PC-3 (cell line): Measurements from ENCODE around the gene PHAF1. TPM values are rescaled to one million over a fixed set of nuclear protein-coding genes. Genes with fewer than 3 reads are reported as not detected.

Experiments
- ATAC-seq: fragments of 200-7000 bp; cut with Tn5 transposase; 2 replicates; pipeline ENCODE4 v1.9.1; 2020; ENCODE audit warnings: mild to moderate bottlenecking, moderate library complexity
- BruUV-seq: library from RNA; stranded (reverse); fragments of 400-500 nt; replicated peaks from 2 replicates; lab custom pipeline; 2021; lab: Mats Ljungman, UMichigan
- CTCF ChIA-PET: fragments of 300-600 bp; sonication (Branson Sonifier 250); formaldehyde crosslinking; loops from one replicate; lab custom pipeline; 2022; ENCODE audit warnings: antibody characterized with exemption; lab: Charles Lee
- POLR2A ChIA-PET: fragments of 300-600 bp; sonication (Branson Sonifier 250); formaldehyde crosslinking; loops from one replicate; lab custom pipeline; 2022; ENCODE audit warnings: antibody characterized with exemption; ENCODE audit not compliant: unreplicated experiment; lab: Charles Lee
- DNase-seq: peaks from one replicate; pipeline ENCODE4 v3.0.0-alpha.2; 2015
- H2AFZ ChIP-seq: fragments of 300-600 bp; sonication (generic); 2 replicates; pipeline ENCODE4 v1.6.0; 2016; ENCODE audit warnings: antibody characterized with exemption, low read length
- H3F3A ChIP-seq: fragments of 300-600 bp; sonication (generic); one replicate; pipeline ENCODE4 v1.6.0; 2017; ENCODE audit warnings: antibody characterized with exemption, low read length, control low read depth, mild to moderate bottlenecking; ENCODE audit not compliant: unreplicated experiment
- H3K27ac ChIP-seq: fragments of 300-600 bp; sonication (generic); 2 replicates; pipeline ENCODE4 v1.5.1; 2016; ENCODE audit warnings: mild to moderate bottlenecking, low read length
- H3K27me3 ChIP-seq: fragments of 300-600 bp; sonication (generic); 2 replicates; pipeline ENCODE4 v1.6.1; 2016; ENCODE audit warnings: low read length, mixed read lengths
- H3K36me3 ChIP-seq: fragments of 300-600 bp; sonication (generic); 2 replicates; pipeline ENCODE4 v1.6.1; 2016; ENCODE audit warnings: low read depth, mixed run types, low read length, mixed read lengths
- H3K4me1 ChIP-seq: fragments of 300-600 bp; sonication (generic); 2 replicates; pipeline ENCODE4 v1.5.1; 2016; ENCODE audit warnings: low read length; ENCODE audit not compliant: insufficient read depth
- H3K4me2 ChIP-seq: fragments of 300-600 bp; sonication (generic); 2 replicates; pipeline ENCODE4 v1.6.0; 2016; ENCODE audit warnings: low read length
- H3K4me3 ChIP-seq: fragments of 300-600 bp; sonication (generic); 2 replicates; pipeline ENCODE4 v1.5.1; 2016; ENCODE audit warnings: mild to moderate bottlenecking, low read length, mixed read lengths
- H3K79me2 ChIP-seq: fragments of 300-600 bp; sonication (generic); 2 replicates; pipeline ENCODE4 v1.6.1; 2017; ENCODE audit warnings: low read length, mixed read lengths
- H3K9ac ChIP-seq: fragments of 300-600 bp; sonication (generic); 2 replicates; pipeline ENCODE4 v1.6.0; 2016; ENCODE audit warnings: mild to moderate bottlenecking, low read length
- H3K9me2 ChIP-seq: fragments of 300-600 bp; sonication (generic); replicated peaks from 2 replicates; pipeline ENCODE4 v1.6.1; 2016; ENCODE audit warnings: mixed run types, low read length, mixed read lengths
- H3K9me3 ChIP-seq: fragments of 300-600 bp; sonication (generic); 2 replicates; pipeline ENCODE4 v1.6.1; 2016; ENCODE audit warnings: low read length, mixed read lengths
- H4K20me1 ChIP-seq: fragments of 300-600 bp; sonication (generic); 2 replicates; pipeline ENCODE4 v1.6.1; 2016; ENCODE audit warnings: low read length, mixed read lengths
- EZH2 ChIP-seq: fragments of 300-600 bp; sonication (generic); IDR thresholded peaks from one replicate; pipeline ENCODE4 v1.6.1; 2017; ENCODE audit warnings: antibody characterized with exemption, mild to moderate bottlenecking, low read length; ENCODE audit not compliant: unreplicated experiment
- EZH2phosphoT487 ChIP-seq: fragments of 300-600 bp; sonication (generic); IDR thresholded peaks from 2 replicates; pipeline ENCODE4 v1.6.1; 2018; ENCODE audit warnings: mild to moderate bottlenecking, antibody characterized with exemption, low read length, borderline replicate concordance
- intact Hi-C: fragments of 100-400 bp; cut with micrococcal nuclease; formaldehyde crosslinking; loops from 2 replicates; pipeline ENCODE4 v1.9.0; 2023
- total RNA-seq: library from RNA; depleted of rRNA; stranded (reverse); fragments of >200 nt; gene quantifications from 2 replicates; pipeline ENCODE4 v1.2.3, GENCODE V29; 2014
- TF ChIP-seq, protein P1 (sequence below): fragments of 300-600 bp; sonication (generic); conservative IDR thresholded peaks from 2 replicates; pipeline ENCODE4 v1.5.1; 2017; ENCODE audit warnings: antibody characterized with exemption, low read depth, mild to moderate bottlenecking, low read length

PHAF1 gene
- total RNA-seq, 1 experiment from 2014 or later, result 18.8 TPM

DNA sequence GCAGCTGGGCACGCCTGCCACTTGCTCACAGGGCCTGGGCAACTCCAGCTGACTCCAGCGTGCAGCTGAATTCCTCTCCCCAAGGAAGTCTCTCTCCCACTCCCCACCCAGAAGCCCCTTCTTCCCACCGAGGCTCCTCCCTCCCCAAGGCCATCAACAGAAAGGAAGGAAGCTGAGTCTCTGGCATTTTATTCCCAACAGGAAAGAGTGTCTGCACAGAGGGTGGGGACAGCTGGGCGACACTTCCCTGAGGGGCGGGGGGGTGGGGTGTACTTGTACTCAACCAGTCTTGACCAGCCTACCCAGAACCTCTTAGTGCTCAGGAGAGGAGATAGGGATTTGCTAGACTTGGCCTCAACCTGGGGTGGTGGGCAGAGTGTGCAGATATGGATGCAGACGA is 80.3 kb downstream of the PHAF1 start, which contains the start of gene EXOC3L1:
Gene EXOC3L1 (minus strand): TSS at position 96 of the 400 bp plus-strand sequence. CDS start 460 bp downstream, outside the sequence.
- Histone ChIP-seq H3K36me3 (peaks cover 8% of the 10 kb centered on the region; the same call in 1 of the 2 replicates), H3K27ac (no peak within 1 kb of the TSS), H3K79me2 (peaks cover 30% of the 10 kb centered on the region), H3K4me3 (no peak within 1 kb of the TSS), H3K4me2 (no peak within 1 kb of the TSS), H3K9ac (no peak within 1 kb of the TSS), H3K4me1 (peaks cover 26% of the 10 kb centered on the region), H4K20me1 (no peaks in the 10 kb centered on the region; the same call in 1 of the 2 replicates), H3K27me3 (no peaks in the 10 kb centered on the region), H3K9me3 (no peaks in the 10 kb centered on the region), H3K9me2 (no peaks in the 10 kb centered on the region), H2AFZ (no peak within 1 kb of the TSS), H3F3A (no peaks in the 10 kb centered on the region)
- intact Hi-C loops, result loop anchor here (10.0 kb wide), 1 partner anchor 55 kb away; the partner anchor contains the start of genes FHOD1 and SLC9A5
- ATAC-seq (no peak), DNase-seq (no peak)
- POLR2A ChIA-PET, result no interaction called here
- CTCF ChIA-PET, result no interaction called here
- BruUV-seq, result no TSS peak
- TF ChIP-seq, protein P1, sequence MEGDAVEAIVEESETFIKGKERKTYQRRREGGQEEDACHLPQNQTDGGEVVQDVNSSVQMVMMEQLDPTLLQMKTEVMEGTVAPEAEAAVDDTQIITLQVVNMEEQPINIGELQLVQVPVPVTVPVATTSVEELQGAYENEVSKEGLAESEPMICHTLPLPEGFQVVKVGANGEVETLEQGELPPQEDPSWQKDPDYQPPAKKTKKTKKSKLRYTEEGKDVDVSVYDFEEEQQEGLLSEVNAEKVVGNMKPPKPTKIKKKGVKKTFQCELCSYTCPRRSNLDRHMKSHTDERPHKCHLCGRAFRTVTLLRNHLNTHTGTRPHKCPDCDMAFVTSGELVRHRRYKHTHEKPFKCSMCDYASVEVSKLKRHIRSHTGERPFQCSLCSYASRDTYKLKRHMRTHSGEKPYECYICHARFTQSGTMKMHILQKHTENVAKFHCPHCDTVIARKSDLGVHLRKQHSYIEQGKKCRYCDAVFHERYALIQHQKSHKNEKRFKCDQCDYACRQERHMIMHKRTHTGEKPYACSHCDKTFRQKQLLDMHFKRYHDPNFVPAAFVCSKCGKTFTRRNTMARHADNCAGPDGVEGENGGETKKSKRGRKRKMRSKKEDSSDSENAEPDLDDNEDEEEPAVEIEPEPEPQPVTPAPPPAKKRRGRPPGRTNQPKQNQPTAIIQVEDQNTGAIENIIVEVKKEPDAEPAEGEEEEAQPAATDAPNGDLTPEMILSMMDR, result no peak
- TF ChIP-seq EZH2phosphoT487 (no peak), EZH2 (no peak)

DNA sequence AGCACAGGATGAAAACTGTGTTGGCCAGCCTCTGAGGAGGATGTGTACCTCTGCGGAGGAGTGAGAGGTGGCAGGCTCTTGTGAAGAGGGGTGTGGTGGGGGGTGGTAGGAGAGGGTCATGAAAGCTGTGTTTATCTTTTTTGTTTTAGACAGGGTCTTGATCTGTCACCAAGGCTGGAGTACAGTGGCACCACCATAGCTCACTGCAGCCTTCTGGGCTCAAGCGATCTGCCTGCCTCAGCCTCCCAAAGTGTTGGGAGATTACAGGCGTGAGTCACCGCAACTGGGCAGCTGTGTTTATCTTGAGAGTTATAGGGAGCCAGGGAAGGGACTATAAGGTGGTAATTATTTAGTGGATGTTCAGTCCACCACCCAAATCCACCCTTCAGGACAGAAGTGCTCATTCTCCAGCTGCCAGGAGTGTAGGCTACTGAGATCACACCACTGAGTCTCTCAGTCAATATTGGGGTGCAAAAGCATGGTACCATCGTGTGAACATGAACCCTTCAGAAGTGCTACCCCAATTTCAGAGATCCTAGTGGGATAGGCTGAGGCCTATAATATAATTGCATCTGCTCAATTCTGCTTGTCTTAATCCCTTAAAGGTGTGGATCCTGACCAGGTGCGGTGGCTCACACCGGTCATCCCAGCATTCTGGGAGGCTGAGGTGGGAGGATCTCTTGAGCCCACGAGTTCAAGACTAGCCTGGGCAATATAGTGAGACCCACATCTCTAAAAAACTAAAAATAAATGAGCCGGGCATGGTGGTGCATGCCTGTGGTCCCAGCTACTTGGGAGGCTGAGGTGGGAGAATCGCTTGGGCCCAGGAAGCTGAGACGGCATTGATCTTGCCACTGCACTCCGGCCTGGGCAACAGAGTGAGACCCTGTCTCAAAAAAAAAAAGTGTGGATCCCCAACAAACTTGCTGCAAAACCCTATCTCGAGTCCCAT is 81.0 kb downstream of the PHAF1 start:
- intact Hi-C loops, result loop anchor here (10.0 kb wide), 1 partner anchor 54 kb away; the partner anchor contains the start of genes FHOD1 and SLC9A5
- Histone ChIP-seq H3K27ac (no peak overlapping the region), H2AFZ (no peak overlapping the region), H3K36me3 (peaks cover 10% of the 10 kb centered on the region; the same call in 1 of the 2 replicates), H3K9ac (no peak overlapping the region), H3K27me3 (no peaks in the 10 kb centered on the region), H3K4me2 (no peak overlapping the region), H3K4me1 (peaks cover 23% of the 10 kb centered on the region), H3K4me3 (no peak overlapping the region), H3K79me2 (peaks cover 30% of the 10 kb centered on the region), H3K9me3 (no peaks in the 10 kb centered on the region), H3F3A (no peaks in the 10 kb centered on the region), H3K9me2 (no peaks in the 10 kb centered on the region), H4K20me1 (no peaks in the 10 kb centered on the region; the same call in 1 of the 2 replicates)
- ChIA-PET POLR2A (no interaction called here), CTCF (no interaction called here)
- DNase-seq, result no peak
- TF ChIP-seq EZH2phosphoT487 (no peak), EZH2 (no peak)
- TF ChIP-seq, protein P1, result no peak
- ATAC-seq, result no peak
- no TSS peak for BruUV-seq
